Ishikawa (cell line): ENCODE results near the gene TRPM2.

ENCODE experiments used
- CEBPB ChIP-seq: IDR thresholded peaks from 2 replicates; pipeline ENCODE4 v1.6.1; 2012
- CREB1 ChIP-seq: IDR thresholded peaks from 2 replicates; pipeline ENCODE4 v1.6.1; 2012; ENCODE audit warnings: low read depth
- EGR1 ChIP-seq: IDR thresholded peaks from 2 replicates; pipeline ENCODE4 v1.6.1; 2012
- EP300 ChIP-seq: IDR thresholded peaks from 2 replicates; pipeline ENCODE4 v1.6.1; 2012; ENCODE audit warnings: borderline replicate concordance
- FOXM1 ChIP-seq: IDR thresholded peaks from 2 replicates; pipeline ENCODE4 v1.6.1; 2012; ENCODE audit warnings: low read depth, borderline replicate concordance
- NFIC ChIP-seq: IDR thresholded peaks from 2 replicates; pipeline ENCODE4 v1.6.1; 2012
- RAD21 ChIP-seq: IDR thresholded peaks from 2 replicates; pipeline ENCODE4 v1.6.1; 2012; ENCODE audit warnings: low read depth
- TAF1 ChIP-seq: IDR thresholded peaks from 2 replicates; pipeline ENCODE4 v1.6.1; 2012; ENCODE audit warnings: low read depth, mild to moderate bottlenecking
- TCF12 ChIP-seq: IDR thresholded peaks from 2 replicates; pipeline ENCODE4 v1.6.1; 2012; ENCODE audit warnings: low read depth
- TEAD4 ChIP-seq: IDR thresholded peaks from 2 replicates; pipeline ENCODE4 v1.6.1; 2012
- YY1 ChIP-seq: IDR thresholded peaks from 2 replicates; pipeline ENCODE4 v1.6.1; 2012; ENCODE audit warnings: low read depth
- ZBTB7A ChIP-seq: IDR thresholded peaks from 2 replicates; pipeline ENCODE4 v1.6.1; 2012; ENCODE audit warnings: low read depth
- TF ChIP-seq, protein P1 (sequence below): IDR thresholded peaks from 2 replicates; pipeline ENCODE4 v1.6.1; 2012
- TF ChIP-seq, protein P2 (sequence below): IDR thresholded peaks from 2 replicates; pipeline ENCODE4 v1.6.1; 2012
- TF ChIP-seq, protein P3 (sequence below): IDR thresholded peaks from 2 replicates; pipeline ENCODE4 v1.6.1; 2012; ENCODE audit warnings: low read depth, mild to moderate bottlenecking

TRPM2 gene

DNA sequence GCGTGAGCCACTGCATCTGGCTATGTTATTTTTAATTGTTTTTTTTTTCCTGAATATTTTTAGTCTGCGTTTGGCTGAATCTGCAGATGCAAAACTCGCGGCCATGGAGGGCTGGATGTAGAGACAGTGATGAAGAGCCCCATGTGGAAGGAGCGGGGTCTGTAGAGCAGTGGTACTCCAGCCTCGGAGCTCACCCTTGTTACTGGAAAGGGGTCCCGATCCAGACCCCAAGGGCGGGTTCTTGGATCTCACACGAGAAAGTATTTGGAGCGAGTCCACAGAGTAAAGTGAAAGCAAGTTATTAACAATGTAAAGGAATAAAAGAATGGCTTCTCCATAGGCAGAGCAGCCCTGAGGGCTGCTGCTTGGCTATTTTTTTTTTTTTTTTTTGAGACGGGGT is 2.7 kb downstream of the TRPM2 start:
- TF ChIP-seq NFIC (no peak), RAD21 (no peak), ZBTB7A (no peak), YY1 (no peak), CEBPB (no peak)
- TF ChIP-seq, protein P1, sequence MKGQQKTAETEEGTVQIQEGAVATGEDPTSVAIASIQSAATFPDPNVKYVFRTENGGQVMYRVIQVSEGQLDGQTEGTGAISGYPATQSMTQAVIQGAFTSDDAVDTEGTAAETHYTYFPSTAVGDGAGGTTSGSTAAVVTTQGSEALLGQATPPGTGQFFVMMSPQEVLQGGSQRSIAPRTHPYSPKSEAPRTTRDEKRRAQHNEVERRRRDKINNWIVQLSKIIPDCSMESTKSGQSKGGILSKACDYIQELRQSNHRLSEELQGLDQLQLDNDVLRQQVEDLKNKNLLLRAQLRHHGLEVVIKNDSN = no peak

DNA sequence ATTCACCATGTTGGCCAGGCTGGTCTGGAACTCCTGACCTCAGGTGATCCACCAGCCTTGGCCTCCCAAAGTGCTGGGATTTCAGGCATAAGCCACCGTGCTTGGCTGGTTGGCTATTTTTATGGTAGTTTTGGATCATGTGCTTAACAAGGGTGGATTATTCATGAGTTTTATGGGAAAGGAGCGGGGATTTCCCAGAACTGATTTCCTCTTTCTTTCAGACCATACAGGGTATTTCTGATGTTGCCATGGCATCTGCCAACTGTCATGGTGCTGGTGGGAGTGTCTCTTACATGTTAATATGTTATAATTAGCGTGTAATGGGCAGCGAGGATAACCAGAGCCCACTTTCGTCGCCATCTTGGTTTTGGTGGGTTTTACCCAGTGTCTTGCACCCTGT is 3.2 kb downstream of the TRPM2 start:
- TF ChIP-seq CEBPB = no peak
- TF ChIP-seq EGR1 = no peak
- no peak for TF ChIP-seq TEAD4
- no peak for TF ChIP-seq EP300
- no peak for TF ChIP-seq YY1
- TF ChIP-seq RAD21 = no peak
- TF ChIP-seq, protein P2, sequence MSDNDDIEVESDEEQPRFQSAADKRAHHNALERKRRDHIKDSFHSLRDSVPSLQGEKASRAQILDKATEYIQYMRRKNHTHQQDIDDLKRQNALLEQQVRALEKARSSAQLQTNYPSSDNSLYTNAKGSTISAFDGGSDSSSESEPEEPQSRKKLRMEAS = no peak
- TF ChIP-seq, protein P1 = no peak

DNA sequence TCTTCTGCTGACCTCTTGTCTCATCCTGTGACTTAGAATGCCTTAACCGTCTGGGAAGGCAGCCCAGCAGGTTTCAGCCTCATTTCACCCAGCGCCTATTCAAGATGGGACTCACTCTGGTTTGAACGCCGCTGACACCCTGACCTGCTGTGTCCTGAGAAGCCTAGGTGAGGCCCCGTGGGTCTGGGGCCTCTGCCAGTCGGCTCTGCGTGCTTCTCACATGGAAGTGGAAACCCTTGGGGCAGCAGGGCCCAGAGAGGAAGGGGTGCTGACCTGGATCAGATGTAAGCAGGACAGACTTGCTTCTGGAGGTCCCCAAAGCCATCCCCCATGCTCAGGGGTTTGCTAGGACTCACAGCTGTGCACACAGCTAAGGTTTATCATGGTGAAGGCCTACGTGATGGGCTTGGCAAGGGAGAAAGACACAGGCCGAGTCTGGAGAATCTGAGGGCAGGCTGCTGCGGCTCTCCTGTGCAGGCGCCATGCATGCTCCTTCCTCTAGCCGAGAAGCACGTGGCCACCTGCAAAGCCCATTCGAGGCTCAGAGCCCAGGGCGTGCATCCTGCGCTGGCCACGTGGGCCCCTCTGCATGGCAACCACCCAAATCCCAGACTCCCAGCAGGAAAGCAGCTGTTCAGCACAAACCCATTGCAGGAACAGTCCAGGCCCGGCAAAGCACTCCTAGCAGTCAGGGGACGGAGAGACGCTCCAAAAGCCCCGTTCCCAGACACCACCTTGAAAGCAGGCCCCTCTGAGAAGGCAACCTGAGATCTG is 3.8 kb downstream of the TRPM2 start:
- TF ChIP-seq EP300 (no peak), RAD21 (no peak), CREB1 (no peak), TCF12 (no peak), NFIC (no peak)

DNA sequence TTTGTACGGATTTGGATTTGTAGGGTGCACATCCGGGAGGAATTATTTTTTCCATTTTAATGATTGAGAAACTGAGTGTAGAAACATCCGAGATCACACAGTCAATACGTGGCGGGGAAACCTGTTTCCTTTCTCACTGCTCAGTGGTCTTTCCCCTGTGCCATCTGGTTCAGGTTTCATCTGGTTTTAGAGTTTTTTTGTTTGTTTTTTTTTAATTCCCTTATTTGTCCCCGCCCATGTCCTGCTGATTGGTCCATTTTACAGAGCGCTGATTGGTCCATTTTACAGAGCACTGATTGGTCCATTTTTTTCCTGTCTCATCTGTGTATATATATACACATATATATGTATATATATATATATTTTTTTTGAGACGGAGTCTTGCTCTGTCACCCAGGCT is 6.0 kb downstream of the TRPM2 start:
- TF ChIP-seq, protein P2 = no peak
- TF ChIP-seq, protein P3, sequence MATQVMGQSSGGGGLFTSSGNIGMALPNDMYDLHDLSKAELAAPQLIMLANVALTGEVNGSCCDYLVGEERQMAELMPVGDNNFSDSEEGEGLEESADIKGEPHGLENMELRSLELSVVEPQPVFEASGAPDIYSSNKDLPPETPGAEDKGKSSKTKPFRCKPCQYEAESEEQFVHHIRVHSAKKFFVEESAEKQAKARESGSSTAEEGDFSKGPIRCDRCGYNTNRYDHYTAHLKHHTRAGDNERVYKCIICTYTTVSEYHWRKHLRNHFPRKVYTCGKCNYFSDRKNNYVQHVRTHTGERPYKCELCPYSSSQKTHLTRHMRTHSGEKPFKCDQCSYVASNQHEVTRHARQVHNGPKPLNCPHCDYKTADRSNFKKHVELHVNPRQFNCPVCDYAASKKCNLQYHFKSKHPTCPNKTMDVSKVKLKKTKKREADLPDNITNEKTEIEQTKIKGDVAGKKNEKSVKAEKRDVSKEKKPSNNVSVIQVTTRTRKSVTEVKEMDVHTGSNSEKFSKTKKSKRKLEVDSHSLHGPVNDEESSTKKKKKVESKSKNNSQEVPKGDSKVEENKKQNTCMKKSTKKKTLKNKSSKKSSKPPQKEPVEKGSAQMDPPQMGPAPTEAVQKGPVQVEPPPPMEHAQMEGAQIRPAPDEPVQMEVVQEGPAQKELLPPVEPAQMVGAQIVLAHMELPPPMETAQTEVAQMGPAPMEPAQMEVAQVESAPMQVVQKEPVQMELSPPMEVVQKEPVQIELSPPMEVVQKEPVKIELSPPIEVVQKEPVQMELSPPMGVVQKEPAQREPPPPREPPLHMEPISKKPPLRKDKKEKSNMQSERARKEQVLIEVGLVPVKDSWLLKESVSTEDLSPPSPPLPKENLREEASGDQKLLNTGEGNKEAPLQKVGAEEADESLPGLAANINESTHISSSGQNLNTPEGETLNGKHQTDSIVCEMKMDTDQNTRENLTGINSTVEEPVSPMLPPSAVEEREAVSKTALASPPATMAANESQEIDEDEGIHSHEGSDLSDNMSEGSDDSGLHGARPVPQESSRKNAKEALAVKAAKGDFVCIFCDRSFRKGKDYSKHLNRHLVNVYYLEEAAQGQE = no peak
- no peak for TF ChIP-seq YY1
- no peak for TF ChIP-seq TCF12
- no peak for TF ChIP-seq NFIC
- no peak for TF ChIP-seq RAD21
- no peak for TF ChIP-seq CEBPB
- no peak for TF ChIP-seq EGR1
- TF ChIP-seq EP300 = no peak

DNA sequence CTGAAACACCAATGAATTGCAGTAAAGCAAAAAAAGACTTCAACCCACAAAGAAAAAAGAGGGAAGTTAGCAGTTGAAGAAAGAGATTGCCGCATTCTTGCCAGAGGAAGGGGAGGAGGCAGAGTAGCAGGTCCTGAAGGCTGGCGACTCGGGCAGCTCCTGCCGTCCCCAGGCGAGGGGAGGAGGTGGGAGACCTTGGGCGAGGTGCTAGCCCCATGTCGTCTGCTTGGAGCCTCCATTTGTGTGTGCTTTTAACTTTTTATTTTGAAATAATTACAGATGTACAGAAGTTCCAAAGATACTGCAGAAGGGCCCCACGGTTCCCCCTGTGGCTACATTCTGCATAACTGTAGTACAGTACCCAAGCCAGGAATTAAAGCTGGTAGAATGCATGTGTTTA is 6.7 kb downstream of the TRPM2 start:
- TF ChIP-seq EP300 (no peak), EGR1 (no peak), TEAD4 (no peak), ZBTB7A (no peak), YY1 (no peak), NFIC (no peak), FOXM1 (no peak)
- TF ChIP-seq, protein P3 = no peak

DNA sequence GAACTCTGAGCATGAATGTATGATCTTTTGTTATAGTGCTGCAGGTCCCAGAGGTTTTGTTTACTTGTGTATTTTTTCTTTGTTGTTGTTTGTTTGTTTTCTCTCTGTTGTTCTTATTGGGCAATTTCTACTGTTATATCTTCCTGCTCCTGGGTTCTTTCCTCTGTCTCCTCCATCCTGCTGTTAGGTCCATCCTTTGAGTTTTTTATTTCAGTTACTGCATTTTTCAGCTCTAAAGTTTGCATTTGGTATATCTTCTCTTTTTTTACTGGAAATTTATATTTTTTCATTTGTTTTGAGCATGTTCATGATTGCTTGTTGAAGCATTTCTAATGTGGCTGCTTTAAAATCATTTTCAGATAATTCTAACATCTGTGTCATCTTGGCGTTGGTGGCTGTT is 9.9 kb downstream of the TRPM2 start:
- no peak for TF ChIP-seq FOXM1
- TF ChIP-seq, protein P1 = no peak
- TF ChIP-seq, protein P3 = no peak
- TF ChIP-seq, protein P2 = no peak
- TF ChIP-seq CREB1 = no peak
- TF ChIP-seq TAF1 = no peak
- no peak for TF ChIP-seq TEAD4
- TF ChIP-seq RAD21 = no peak
- no peak for TF ChIP-seq CEBPB
- TF ChIP-seq NFIC = no peak
- TF ChIP-seq EGR1 = no peak
- no peak for TF ChIP-seq TCF12
- TF ChIP-seq EP300 = no peak
- no peak for TF ChIP-seq YY1
- no peak for TF ChIP-seq ZBTB7A
